Activated T-cell treated with anti-CD3 and anti-CD28 coated beads for 24 hours (primary cell): Measurements from ENCODE around the gene VPS13D.

ENCODE experiments used
- DNase-seq: peaks from one replicate; pipeline ENCODE4 v3.0.0-alpha.2; 2020; ENCODE audit warnings: low read depth

The VPS13D gene

GRCh38 chr1:12339811-12340543 is 110.1 kb downstream of the VPS13D start:
- DNase-seq = no peak

GRCh38 chr1:12340544-12340930 is 110.7 kb downstream of the VPS13D start:
- DNase-seq = no peak

GRCh38 chr1:12341667-12342066 is 111.8 kb downstream of the VPS13D start:
- DNase-seq = no peak

GRCh38 chr1:12342401-12343003 is 112.7 kb downstream of the VPS13D start:
- DNase-seq = no peak

- DNase-seq = no peak
These were observed 114.1 kb downstream of the VPS13D start for GRCh38 chr1:12343823-12344487.

GRCh38 chr1:12344596-12345349 is 114.9 kb downstream of the VPS13D start:
- DNase-seq = no peak

GRCh38 chr1:12345350-12346217 is 115.8 kb downstream of the VPS13D start:
- DNase-seq = no peak

- no peak for DNase-seq
These were observed 116.8 kb downstream of the VPS13D start for GRCh38 chr1:12346483-12347151.

- DNase-seq = no peak
These were observed 118.3 kb downstream of the VPS13D start for GRCh38 chr1:12348113-12348512.

GRCh38 chr1:12353981-12354380 is 124.2 kb downstream of the VPS13D start:
- DNase-seq = no peak

- DNase-seq = no peak
These were observed 126.4 kb downstream of the VPS13D start for GRCh38 chr1:12356004-12356890.

- no peak for DNase-seq
These were observed 128.7 kb downstream of the VPS13D start for GRCh38 chr1:12358499-12358898.

- DNase-seq = no peak
These were observed 129.7 kb downstream of the VPS13D start for GRCh38 chr1:12359359-12360133.

- DNase-seq = no peak
These were observed 138.8 kb downstream of the VPS13D start for GRCh38 chr1:12368646-12369045.

GRCh38 chr1:12369258-12369657 is 139.4 kb downstream of the VPS13D start:
- no peak for DNase-seq

- DNase-seq = no peak
These were observed 140.6 kb downstream of the VPS13D start for GRCh38 chr1:12370333-12370975.

GRCh38 chr1:12371053-12371452 is 141.2 kb downstream of the VPS13D start:
- no peak for DNase-seq

- DNase-seq = no peak
These were observed 142.3 kb downstream of the VPS13D start for GRCh38 chr1:12372180-12372579.

GRCh38 chr1:12372761-12373160 is 142.9 kb downstream of the VPS13D start:
- DNase-seq = no peak
